SIG-M5 (cell line): Measurements from ENCODE around the gene IFRD2.

Experiments
- DNase-seq: peaks from one replicate; lab custom pipeline; 2025; lab: John Stamatoyannopoulos, UW

Gene IFRD2

GRCh38 chr3:50292159-50293078 lies at the start of gene IFRD2:
Gene IFRD2 (minus strand): TSS chr3:50292429. CDS start chr3:50292274, 155 bp downstream.
- DNase-seq = peak; percentile 92

GRCh38 chr3:50341537-50341936 lies 49.3 kb upstream of the IFRD2 start:
- no peak for DNase-seq

GRCh38 chr3:50340448-50341329 lies 48.5 kb upstream of the IFRD2 start, which contains the start of gene RASSF1:
Gene RASSF1 (minus strand): TSS chr3:50340836. CDS start chr3:50340805, 31 bp downstream.
- peak; percentile 43 for DNase-seq

GRCh38 chr3:50340147-50340447 lies 47.9 kb upstream of the IFRD2 start:
- DNase-seq = no peak

- no peak for DNase-seq
Observed at GRCh38 chr3:50339485-50340146, 47.4 kb upstream of the IFRD2 start.

- no peak for DNase-seq
Observed at GRCh38 chr3:50338965-50339364, 46.7 kb upstream of the IFRD2 start.

- peak; percentile 92 for DNase-seq
Observed at GRCh38 chr3:50337175-50337861, 45.1 kb upstream of the IFRD2 start.

GRCh38 chr3:50336452-50337174 lies 44.4 kb upstream of the IFRD2 start:
- no peak for DNase-seq

GRCh38 chr3:50334339-50335075 lies 42.3 kb upstream of the IFRD2 start:
- no peak for DNase-seq

- no peak for DNase-seq
Observed at GRCh38 chr3:50333744-50334328, 41.6 kb upstream of the IFRD2 start.

- DNase-seq = no peak
Observed at GRCh38 chr3:50331364-50331907, 39.2 kb upstream of the IFRD2 start.

GRCh38 chr3:50330330-50330729 lies 38.1 kb upstream of the IFRD2 start:
- no peak for DNase-seq

- peak; percentile 82 for DNase-seq
Observed at GRCh38 chr3:50327943-50328691, 35.9 kb upstream of the IFRD2 start, which contains the start of gene TUSC2. Gene TUSC2 (minus strand): TSS chr3:50328223. CDS start chr3:50328099, 124 bp downstream.

GRCh38 chr3:50327129-50327528 lies 34.9 kb upstream of the IFRD2 start:
- no peak for DNase-seq

- no peak for DNase-seq
Observed at GRCh38 chr3:50326182-50326541, 33.9 kb upstream of the IFRD2 start.

GRCh38 chr3:50325497-50326181 lies 33.4 kb upstream of the IFRD2 start:
- DNase-seq = no peak

GRCh38 chr3:50325113-50325480 lies 32.9 kb upstream of the IFRD2 start:
- DNase-seq = no peak
